H9 (cell line): Measurements from ENCODE around the gene ZBTB9. TPM values are rescaled to one million over a fixed set of nuclear protein-coding genes. Genes with fewer than 3 reads are reported as not detected.
A peak's percentile ranks its signal among the peaks of the same experiment; 100 is the strongest.

Experiments
- DNase-seq: peaks from one replicate; pipeline ENCODE4 v3.0.0-alpha.2; 2017
- H2AFZ ChIP-seq: one replicate; pipeline ENCODE4 v1.6.1; 2013; ENCODE audit warnings: mild to moderate bottlenecking, low read length, control low read depth, moderate library complexity
- H2AK5ac ChIP-seq: 2 replicates; pipeline ENCODE4 v1.6.1; 2013; ENCODE audit warnings: low read length, control low read depth, mixed read lengths; ENCODE audit not compliant: insufficient read length
- H2BK120ac ChIP-seq: one replicate; pipeline ENCODE4 v1.6.1; 2013; ENCODE audit warnings: low read depth, mild to moderate bottlenecking, low read length, control low read depth, inconsistent platforms; ENCODE audit not compliant: poor library complexity, severe bottlenecking
- H2BK12ac ChIP-seq: 2 replicates; pipeline ENCODE4 v1.6.1; 2013; ENCODE audit warnings: low read length, control low read depth, mixed read lengths, low read depth; ENCODE audit not compliant: insufficient read length
- H2BK15ac ChIP-seq: 2 replicates; pipeline ENCODE4 v1.6.1; 2013; ENCODE audit warnings: low read depth, low read length, control low read depth
- H2BK20ac ChIP-seq: one replicate; pipeline ENCODE4 v1.6.1; 2013; ENCODE audit warnings: low read depth, mild to moderate bottlenecking, low read length, control low read depth, inconsistent platforms; ENCODE audit not compliant: poor library complexity, severe bottlenecking
- H2BK5ac ChIP-seq: 2 replicates; pipeline ENCODE4 v1.6.1; 2013; ENCODE audit warnings: low read length, control low read depth, mixed read lengths; ENCODE audit not compliant: insufficient read length
- H3K14ac ChIP-seq: 2 replicates; pipeline ENCODE4 v1.6.1; 2013; ENCODE audit warnings: low read length, control low read depth; ENCODE audit not compliant: insufficient read depth
- H3K18ac ChIP-seq: 2 replicates; pipeline ENCODE4 v1.6.1; 2013; ENCODE audit warnings: low read depth, mild to moderate bottlenecking, mixed read lengths, low read length, control low read depth; ENCODE audit not compliant: insufficient read length
- H3K23ac ChIP-seq: 2 replicates; pipeline ENCODE4 v1.6.1; 2013; ENCODE audit warnings: low read length, control low read depth, mixed read lengths, low read depth; ENCODE audit not compliant: insufficient read length
- H3K23me2 ChIP-seq: 2 replicates; pipeline ENCODE4 v1.6.1; 2013; ENCODE audit warnings: low read depth, mild to moderate bottlenecking, mixed read lengths, low read length, control low read depth; ENCODE audit not compliant: insufficient read length, poor library complexity, severe bottlenecking
- H3K27ac ChIP-seq: 2 replicates; pipeline ENCODE4 v1.5.1; 2013; ENCODE audit warnings: low read length, control low read depth, mixed read lengths, low read depth; ENCODE audit not compliant: insufficient read length
- H3K27me3 ChIP-seq: 2 replicates; pipeline ENCODE4 v1.6.1; 2013; ENCODE audit warnings: low read length, control low read depth, inconsistent platforms; ENCODE audit not compliant: insufficient read depth
- H3K4ac ChIP-seq: 2 replicates; pipeline ENCODE4 v1.6.1; 2013; ENCODE audit warnings: low read depth, mild to moderate bottlenecking, control low read depth, inconsistent platforms, low read length, moderate library complexity
- H3K4me1 ChIP-seq: 2 replicates; pipeline ENCODE4 v1.6.1; 2013; ENCODE audit warnings: low read length, control low read depth, inconsistent platforms; ENCODE audit not compliant: insufficient read depth
- H3K4me2 ChIP-seq: 2 replicates; pipeline ENCODE4 v1.6.1; 2013; ENCODE audit warnings: low read length, control low read depth, mixed read lengths; ENCODE audit not compliant: insufficient read length, insufficient read depth
- H3K56ac ChIP-seq: 2 replicates; pipeline ENCODE4 v1.6.1; 2013; ENCODE audit warnings: low read depth, mild to moderate bottlenecking, mixed read lengths, low read length, control low read depth; ENCODE audit not compliant: insufficient read length
- H3K79me1 ChIP-seq: 2 replicates; pipeline ENCODE4 v1.6.1; 2013; ENCODE audit warnings: low read depth, mild to moderate bottlenecking, moderate library complexity, low read length, control low read depth, inconsistent platforms; ENCODE audit not compliant: insufficient read depth, poor library complexity, severe bottlenecking
- H3K79me2 ChIP-seq: 2 replicates; pipeline ENCODE4 v1.6.1; 2013; ENCODE audit warnings: low read length, control low read depth, inconsistent platforms; ENCODE audit not compliant: insufficient read depth
- H3K9ac ChIP-seq: 2 replicates; pipeline ENCODE4 v1.6.1; 2013; ENCODE audit warnings: low read length, control low read depth, mixed read lengths; ENCODE audit not compliant: insufficient read length; ENCODE audit errors: extremely low read depth
- H3K9me3 ChIP-seq: one replicate; pipeline ENCODE4 v1.6.1; 2013; ENCODE audit warnings: low read depth, low read length, inconsistent platforms; ENCODE audit not compliant: control insufficient read depth
- H3T11ph ChIP-seq: one replicate; pipeline ENCODE4 v1.6.1; 2013; ENCODE audit warnings: mild to moderate bottlenecking, low read length, control low read depth, inconsistent platforms
- H4K20me1 ChIP-seq: one replicate; pipeline ENCODE4 v1.6.1; 2013; ENCODE audit not compliant: control insufficient read depth, insufficient read length, insufficient read depth
- H4K5ac ChIP-seq: 2 replicates; pipeline ENCODE4 v1.6.1; 2013; ENCODE audit warnings: low read depth, mild to moderate bottlenecking, mixed read lengths, low read length, control low read depth; ENCODE audit not compliant: insufficient read length
- H4K8ac ChIP-seq: replicated peaks from 2 replicates; pipeline ENCODE4 v1.6.1; 2013; ENCODE audit warnings: low read length, control low read depth, mixed read lengths, low read depth; ENCODE audit not compliant: insufficient read length
- H4K91ac ChIP-seq: 2 replicates; pipeline ENCODE4 v1.6.1; 2013; ENCODE audit warnings: low read depth, mild to moderate bottlenecking, moderate library complexity, mixed read lengths, low read length, control low read depth; ENCODE audit not compliant: insufficient read length
- H3K27ac Mint-ChIP-seq, 3 experiments: 2 replicates in 2 of 3; 3 replicates in 1 of 3; pipeline ENCODE4 v1.8.0; 2020 to 2021; ENCODE audit warnings: mixed read lengths in 3 of 3, mild to moderate bottlenecking in 1 of 3, moderate library complexity in 1 of 3
- H3K27me3 Mint-ChIP-seq: 2 replicates; pipeline ENCODE4 v1.8.0; 2021; ENCODE audit warnings: low read depth, mild to moderate bottlenecking, moderate library complexity, mixed read lengths
- H3K36me3 Mint-ChIP-seq, 3 experiments: 2 replicates in 2 of 3; 3 replicates in 1 of 3; pipeline ENCODE4 v1.8.0; 2020 to 2021; ENCODE audit warnings: low read depth in 3 of 3, mixed read lengths in 3 of 3; ENCODE audit not compliant: insufficient read depth in 1 of 3
- H3K4me1 Mint-ChIP-seq, 2 experiments: 2 replicates each; pipeline ENCODE4 v1.8.0; 2020; ENCODE audit warnings: mixed read lengths in 2 of 2
- H3K4me3 Mint-ChIP-seq, 2 experiments: 2 replicates in 1 of 2; 3 replicates in 1 of 2; pipeline ENCODE4 v1.8.0; 2020 to 2021; ENCODE audit warnings: mild to moderate bottlenecking in 2 of 2, mixed read lengths in 2 of 2, moderate library complexity in 1 of 2
- H3K9me3 Mint-ChIP-seq, 2 experiments: 2 replicates in 1 of 2; 3 replicates in 1 of 2; pipeline ENCODE4 v1.8.0; 2020; ENCODE audit warnings: mild to moderate bottlenecking in 2 of 2, mixed read lengths in 2 of 2, moderate library complexity in 1 of 2
- WGBS: extraction: QIAGEN DNeasy Blood & Tissue Kit; methylation state at CpG from one replicate; pipeline ENCODE4 v1.1.7; 2013; ENCODE audit warnings: missing lambda C conversion rate, low lambda C conversion rate, mixed read lengths; ENCODE audit not compliant: insufficient read length; ENCODE audit errors: extremely low coverage; 5-methylcytosine and 5-hydroxymethylcytosine counted together
- total RNA-seq: library from RNA; stranded (reverse); gene quantifications from 2 replicates; pipeline ENCODE4 v1.2.1, GENCODE V29; 2021
- TF ChIP-seq, protein P1 (sequence below): fragments of 200-600 bp; sonication (generic); conservative IDR thresholded peaks from 3 replicates; pipeline ENCODE4 v1.8.0; 2021; ENCODE audit warnings: antibody characterized with exemption, mild to moderate bottlenecking

The ZBTB9 gene
- total RNA-seq, 1 experiment from 2014 or later: 53.1 TPM

DNA sequence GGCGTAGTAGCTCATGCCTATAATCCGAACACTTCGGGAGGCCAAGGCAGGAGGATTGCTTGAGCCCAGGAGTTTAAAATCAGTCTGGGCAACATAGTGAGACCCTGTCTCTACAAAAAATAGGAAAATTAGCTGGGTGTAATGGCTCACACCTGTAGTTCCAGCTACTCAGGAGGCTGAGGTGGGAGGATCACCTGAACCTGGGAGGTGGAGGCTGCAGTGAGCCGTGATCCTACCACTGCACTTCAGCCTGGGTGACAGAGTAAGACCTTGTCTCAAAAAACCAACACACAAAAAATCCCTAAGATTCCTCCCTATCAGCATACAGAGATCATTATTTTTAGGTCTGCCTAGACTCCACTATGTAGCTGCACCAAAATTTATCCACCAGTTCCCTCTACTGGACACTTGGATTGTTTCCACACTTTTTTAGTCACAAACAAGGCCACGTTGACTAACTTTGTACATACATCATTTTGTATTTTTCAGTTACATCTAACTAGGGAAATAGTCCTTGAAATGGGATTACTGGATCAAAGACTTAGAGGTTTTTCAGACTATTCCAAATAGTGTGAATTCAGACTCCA is 47.2 kb upstream of the ZBTB9 start:
- H4K91ac ChIP-seq: no peak overlapping the region
- H3K27ac Mint-ChIP-seq: peak overlapping the region in 1 of 3 experiments; percentile 34; a peak in 1 of 7 replicates

More for the DNA sequence above, 47.2 kb upstream of the ZBTB9 start:
- Histone ChIP-seq H3K27me3 (no peaks in the 10 kb centered on the region), H3K18ac (no peak overlapping the region), H3K9ac (no peak overlapping the region), H3K4me2 (no peak overlapping the region), H2BK20ac (no peak overlapping the region), H3T11ph (no peak overlapping the region), H3K4me1 (no peaks in the 10 kb centered on the region), H3K23me2 (peaks cover 10% of the 10 kb centered on the region), H2BK15ac (no peak overlapping the region), H3K79me1 (no peaks in the 10 kb centered on the region), H4K5ac (no peak overlapping the region), H3K14ac (no peak overlapping the region), H4K8ac (no peak overlapping the region), H2AFZ (no peak overlapping the region), H3K4ac (no peak overlapping the region), H2BK12ac (no peak overlapping the region), H2BK5ac (no peak overlapping the region), H3K79me2 (no peaks in the 10 kb centered on the region), H2AK5ac (no peak overlapping the region), H3K23ac (no peak overlapping the region), H4K20me1 (no peaks in the 10 kb centered on the region), H3K56ac (no peak overlapping the region), H3K9me3 (no peaks in the 10 kb centered on the region), H3K27ac (no peak overlapping the region), H2BK120ac (no peak overlapping the region)
- Mint-ChIP-seq H3K9me3 (no peaks in the 10 kb centered on the region; a peak in 1 of 5 replicates), H3K4me3 (no peak overlapping the region), H3K4me1 (peaks cover 13 to 19% of the 10 kb centered on the region in 2 experiments), H3K27me3 (no peaks in the 10 kb centered on the region; the same call in 1 of the 2 replicates), H3K36me3 (peaks cover 30 to 65% (median 64%) of the 10 kb centered on the region in 3 experiments; a peak in 6 of 7 replicates)
- WGBS: no CpG with 5 or more reads among the region's 5 CpGs
- TF ChIP-seq, protein P1, sequence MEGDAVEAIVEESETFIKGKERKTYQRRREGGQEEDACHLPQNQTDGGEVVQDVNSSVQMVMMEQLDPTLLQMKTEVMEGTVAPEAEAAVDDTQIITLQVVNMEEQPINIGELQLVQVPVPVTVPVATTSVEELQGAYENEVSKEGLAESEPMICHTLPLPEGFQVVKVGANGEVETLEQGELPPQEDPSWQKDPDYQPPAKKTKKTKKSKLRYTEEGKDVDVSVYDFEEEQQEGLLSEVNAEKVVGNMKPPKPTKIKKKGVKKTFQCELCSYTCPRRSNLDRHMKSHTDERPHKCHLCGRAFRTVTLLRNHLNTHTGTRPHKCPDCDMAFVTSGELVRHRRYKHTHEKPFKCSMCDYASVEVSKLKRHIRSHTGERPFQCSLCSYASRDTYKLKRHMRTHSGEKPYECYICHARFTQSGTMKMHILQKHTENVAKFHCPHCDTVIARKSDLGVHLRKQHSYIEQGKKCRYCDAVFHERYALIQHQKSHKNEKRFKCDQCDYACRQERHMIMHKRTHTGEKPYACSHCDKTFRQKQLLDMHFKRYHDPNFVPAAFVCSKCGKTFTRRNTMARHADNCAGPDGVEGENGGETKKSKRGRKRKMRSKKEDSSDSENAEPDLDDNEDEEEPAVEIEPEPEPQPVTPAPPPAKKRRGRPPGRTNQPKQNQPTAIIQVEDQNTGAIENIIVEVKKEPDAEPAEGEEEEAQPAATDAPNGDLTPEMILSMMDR: peak; percentile 24; the same call in 1 of the 3 replicates
- DNase-seq: no peak
